ENCODE results near the gene PGBD1.

The PGBD1 gene

GRCh38 chr6:28335564-28336283, 54.4 kb downstream of the PGBD1 start, which contains the start of gene ZSCAN31:
ZSCAN31 (minus strand) TSS chr6:28336148; CDS start chr6:28329683, 6,465 bp downstream.
- peak; percentile 94 for DNase-seq (ENCODE audit: low spot score)

DNA sequence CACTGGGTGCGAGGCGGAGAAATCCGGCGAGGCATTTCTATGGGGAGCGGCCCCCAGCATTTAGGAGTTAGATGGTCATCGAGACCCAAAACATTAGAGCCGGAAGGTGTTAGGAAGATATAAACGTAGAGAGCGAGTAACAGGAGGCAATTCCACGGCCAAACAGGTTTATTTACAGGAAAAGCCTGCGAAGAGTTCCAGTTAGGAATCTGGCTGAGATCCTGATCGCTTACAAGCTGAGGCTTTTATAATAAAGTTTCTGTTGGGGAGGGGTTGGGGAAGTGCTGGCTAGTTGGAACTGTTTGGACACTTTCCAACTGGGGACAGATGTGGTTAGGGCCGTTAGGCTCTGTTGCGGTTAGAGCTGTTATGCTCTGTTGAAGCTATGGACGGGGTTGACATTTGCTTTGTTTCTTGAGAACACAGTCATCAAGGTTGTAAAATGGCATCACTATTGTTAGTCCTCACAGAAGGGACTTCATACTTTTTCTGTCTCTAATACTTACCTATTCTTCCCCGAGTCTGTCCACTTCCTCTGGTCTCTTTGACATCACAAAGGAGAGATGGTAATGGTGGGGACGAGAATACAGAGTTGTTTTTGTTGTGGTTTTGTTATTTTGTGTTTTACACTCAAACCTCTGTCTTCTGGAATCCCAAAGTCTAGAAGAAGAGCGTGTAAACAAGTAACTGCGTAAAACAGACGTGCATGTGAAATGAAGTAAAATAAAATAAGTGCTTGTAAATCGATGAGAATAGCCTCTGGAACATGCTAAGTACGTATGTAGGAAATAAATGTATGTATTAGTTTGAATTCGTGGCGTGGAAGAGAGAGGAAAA, 55.1 kb downstream of the PGBD1 start:
- DNase-seq (ENCODE audit: low spot score) = peak; percentile 51

GRCh38 chr6:28337121-28337520, 55.7 kb downstream of the PGBD1 start:
- DNase-seq (ENCODE audit: low spot score) = no peak

- DNase-seq (ENCODE audit: low spot score) = no peak
Observed at GRCh38 chr6:28340310-28341095, 59.1 kb downstream of the PGBD1 start.

- no peak for DNase-seq (ENCODE audit: low spot score)
Observed at GRCh38 chr6:28343898-28344677, 62.7 kb downstream of the PGBD1 start.

DNA sequence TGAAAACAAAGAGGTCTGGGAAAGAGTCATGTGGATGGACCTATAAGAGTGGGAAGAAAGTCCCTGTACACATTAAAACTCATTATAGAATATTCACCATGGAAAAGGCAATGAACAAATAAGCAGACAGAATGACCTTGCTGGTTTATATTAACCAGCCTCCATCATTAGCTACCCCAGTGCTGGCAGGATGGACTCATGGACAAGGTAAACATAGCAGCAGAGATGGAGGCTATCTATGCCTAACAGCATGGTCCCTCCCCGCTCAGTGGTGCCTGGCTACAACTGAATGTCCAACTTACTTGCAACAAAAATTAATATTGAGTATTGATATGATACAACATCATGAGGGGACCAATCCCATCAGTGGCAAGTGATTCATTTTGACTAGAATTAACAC, 63.8 kb downstream of the PGBD1 start:
- DNase-seq (ENCODE audit: low spot score) = no peak

DNA sequence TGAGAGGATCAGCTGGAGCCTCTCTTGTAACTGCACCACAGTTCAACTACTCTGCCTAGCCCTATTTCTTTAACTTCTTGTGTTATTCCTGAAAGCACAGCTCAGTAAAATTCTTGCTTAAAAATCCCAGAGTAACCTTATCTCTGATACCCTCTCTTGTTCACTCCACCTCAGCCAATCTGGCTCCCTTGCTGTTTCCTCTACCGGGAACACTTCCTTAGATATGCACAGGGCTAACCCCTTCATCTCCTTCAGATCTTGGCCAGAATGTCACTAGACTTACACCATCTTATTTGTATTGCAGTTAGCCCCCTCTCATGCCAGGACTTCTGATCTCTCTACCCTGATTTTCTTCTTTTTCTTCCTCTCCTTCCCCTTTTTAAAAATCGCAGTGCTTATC, 65.7 kb downstream of the PGBD1 start:
- no peak for DNase-seq (ENCODE audit: low spot score)

GRCh38 chr6:28349344-28349891, 68.0 kb downstream of the PGBD1 start:
- no peak for DNase-seq (ENCODE audit: low spot score)

- peak; percentile 83 for DNase-seq (ENCODE audit: low spot score)
Observed at GRCh38 chr6:28349892-28350737, 68.7 kb downstream of the PGBD1 start, which contains the start of gene ZKSCAN3. ZKSCAN3 (plus strand) TSS chr6:28349947; CDS start chr6:28359587, 9,640 bp downstream.

DNA sequence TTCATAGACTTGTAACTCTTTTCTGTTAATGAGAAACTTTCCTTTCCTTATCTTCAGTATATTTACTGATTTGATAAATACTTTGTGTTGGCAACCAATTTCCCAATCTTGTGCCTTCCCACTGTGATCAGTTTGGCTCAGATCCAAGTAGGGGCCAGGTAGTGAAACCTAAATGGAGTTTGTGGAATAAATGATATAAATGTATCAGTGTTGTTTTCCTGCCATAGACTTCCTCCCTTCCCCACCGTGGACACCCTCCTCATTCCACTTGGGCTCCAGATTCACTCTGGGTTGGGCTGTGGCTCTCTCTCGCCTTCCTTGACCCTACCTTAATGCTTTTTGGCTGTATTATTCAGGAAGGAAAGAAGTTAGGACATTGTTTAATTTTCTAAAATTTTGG, 69.7 kb downstream of the PGBD1 start:
- no peak for DNase-seq (ENCODE audit: low spot score)

DNA sequence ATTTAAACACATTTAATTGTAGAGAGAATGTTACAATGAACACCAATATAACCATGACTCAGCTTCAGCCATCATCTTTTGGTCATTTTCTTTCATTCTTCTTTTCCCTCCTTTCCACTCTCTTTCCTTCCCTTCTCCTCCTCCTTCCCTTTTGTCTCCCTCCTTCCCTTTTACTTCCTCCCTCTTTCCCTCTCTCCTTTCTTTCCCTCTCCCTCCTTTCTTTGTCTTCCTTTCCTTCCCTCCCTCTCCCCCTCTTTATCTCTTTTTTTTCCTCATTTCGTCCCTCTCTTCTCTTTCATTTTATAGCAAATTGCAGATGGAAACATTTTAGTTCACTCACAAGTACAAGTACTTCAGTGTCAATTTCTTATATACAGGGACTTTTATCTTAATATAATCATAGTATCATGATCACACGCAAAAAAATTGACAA, 70.1 kb downstream of the PGBD1 start:
- DNase-seq (ENCODE audit: low spot score) = no peak

Measured in hematopoietic multipotent progenitor cell treated with erythropoietin and hydrocortisone succinate and interleukin-3 and kit ligand, for 15 days (in vitro differentiated cells).